AG04450 (cell line): ENCODE data around the gene C10orf62. TPM values are rescaled to one million over a fixed set of nuclear protein-coding genes. Genes with fewer than 3 reads are reported as not detected.
"Not testable (repeated sequence)": the region's sequence is repeated elsewhere in the genome, so short reads cannot be mapped to it uniquely, and the experiment has no call there.

ENCODE experiments used
- CTCF ChIA-PET: fragments of 300-600, 350-600 bp; formaldehyde crosslinking; extraction: SDS; loops from one replicate; lab custom pipeline; 2022; ENCODE audit warnings: antibody characterized with exemption, inconsistent platforms; lab: Charles Lee
- POLR2A ChIA-PET: fragments of 350-600 bp; formaldehyde crosslinking; extraction: SDS; loops from one replicate; lab custom pipeline; 2021; ENCODE audit warnings: antibody characterized with exemption, inconsistent platforms; lab: Yijun Ruan, JAX
- DNase-seq: peaks from one replicate; pipeline ENCODE4 v3.0.0-alpha.2; 2011; ENCODE audit warnings: low read depth, low spot score
- H3K27ac ChIP-seq: one replicate; pipeline ENCODE4 v1.5.1; 2012; ENCODE audit warnings: low read depth, low read length, control low read depth
- H3K27me3 ChIP-seq: one replicate; pipeline ENCODE4 v1.6.0; 2012; ENCODE audit warnings: low read length; ENCODE audit not compliant: control insufficient read depth, insufficient read depth
- H3K4me3 ChIP-seq: 2 replicates; pipeline ENCODE4 v1.5.1; 2011; ENCODE audit warnings: mild to moderate bottlenecking, low read depth, low read length, control low read depth
- H3K9me3 ChIP-seq: 2 replicates; pipeline ENCODE4 v1.5.1; 2012; ENCODE audit warnings: low read length; ENCODE audit not compliant: control insufficient read depth, insufficient read depth
- CTCF ChIP-seq: IDR thresholded peaks from 2 replicates; pipeline ENCODE4 v1.5.1; 2011; ENCODE audit warnings: low read depth, low read length, control low read depth, inconsistent platforms
- polyA plus RNA-seq: library from polyadenylated mRNA; depleted of rRNA; stranded (reverse); fragments of >200 nt; gene quantifications from 2 replicates; pipeline ENCODE4 v1.2.3, GENCODE V29; 2011

Gene C10orf62
- polyA plus RNA-seq, 1 experiment = not detected

GRCh38 chr10:97561386-97562077, 28.0 kb upstream of the C10orf62 start:
- H3K4me3 ChIP-seq, DNase-seq, H3K9me3 ChIP-seq, CTCF ChIA-PET, H3K27me3 ChIP-seq, POLR2A ChIA-PET, H3K27ac ChIP-seq: not testable (repeated sequence)

- POLR2A ChIA-PET, H3K9me3 ChIP-seq, CTCF ChIA-PET, DNase-seq, H3K27me3 ChIP-seq, H3K4me3 ChIP-seq, H3K27ac ChIP-seq: not testable (repeated sequence)
These were observed 27.2 kb upstream of the C10orf62 start for GRCh38 chr10:97562329-97562728.

- H3K27me3 ChIP-seq = no peaks in the 10 kb centered on the region
- no peak overlapping the region for H3K27ac ChIP-seq
- ChIA-PET CTCF (no interaction called here), POLR2A (no interaction called here)
- TF ChIP-seq CTCF = no peak
- no peak for DNase-seq
- H3K9me3 ChIP-seq = no peaks in the 10 kb centered on the region
- no peak overlapping the region for H3K4me3 ChIP-seq
These were observed 26.2 kb upstream of the C10orf62 start for GRCh38 chr10:97563337-97563736.

GRCh38 chr10:97564776-97565175, 24.7 kb upstream of the C10orf62 start:
- no peak overlapping the region for H3K4me3 ChIP-seq
- ChIA-PET CTCF (interaction anchor here (1.4 to 2.0 kb wide), 2 partner anchors 10 to 11 kb away, joined by 5 to 6 read pairs; no protein-coding TSS in a partner anchor), POLR2A (no interaction called here)
- no peaks in the 10 kb centered on the region for H3K27me3 ChIP-seq
- H3K27ac ChIP-seq = no peak overlapping the region
- TF ChIP-seq CTCF = no peak
- H3K9me3 ChIP-seq = no peaks in the 10 kb centered on the region
- DNase-seq = no peak

GRCh38 chr10:97566336-97566996, 23.1 kb upstream of the C10orf62 start:
- no peak for DNase-seq
- Histone ChIP-seq H3K27me3 (no peaks in the 10 kb centered on the region), H3K4me3 (no peak overlapping the region), H3K27ac (no peak overlapping the region), H3K9me3 (no peaks in the 10 kb centered on the region)
- ChIA-PET POLR2A (no interaction called here), CTCF (interaction anchor here (0.6 kb wide), 1 partner anchor 9 kb away, joined by 3 read pairs; no protein-coding TSS in a partner anchor)
- no peak for TF ChIP-seq CTCF

- CTCF ChIA-PET = no interaction called here
- H3K27ac ChIP-seq = no peak overlapping the region
- no peaks in the 10 kb centered on the region for H3K27me3 ChIP-seq
- no peak for TF ChIP-seq CTCF
- H3K9me3 ChIP-seq = no peaks in the 10 kb centered on the region
- POLR2A ChIA-PET = no interaction called here
- H3K4me3 ChIP-seq = no peak overlapping the region
- no peak for DNase-seq
These were observed 21.6 kb upstream of the C10orf62 start for GRCh38 chr10:97567891-97568290.
